Activated naive CD4-positive, alpha-beta T cell treated with anti-CD3 and anti-CD28 coated beads for 36 hours (primary cell): ENCODE measurements around the gene COMMD9. TPM values are rescaled to one million over a fixed set of nuclear protein-coding genes. Genes with fewer than 3 reads are reported as not detected.

ENCODE experiments used
- CTCF ChIA-PET: fragments of 350-600 bp; sonication (Branson Sonifier 250); formaldehyde crosslinking; loops from one replicate; lab custom pipeline; 2021; ENCODE audit warnings: antibody characterized with exemption; lab: Charles Lee
- DNase-seq: peaks from one replicate; pipeline ENCODE4 v3.0.0-alpha.2; 2020
- H3K27ac Mint-ChIP-seq: one replicate; pipeline ENCODE4 v1.8.0; 2021; ENCODE audit warnings: mild to moderate bottlenecking, mixed read lengths
- H3K27me3 Mint-ChIP-seq: one replicate; pipeline ENCODE4 v1.8.0; 2021; ENCODE audit warnings: low read depth, mixed read lengths
- H3K36me3 Mint-ChIP-seq: one replicate; pipeline ENCODE4 v1.8.0; 2021; ENCODE audit warnings: low read depth, mixed read lengths
- H3K4me1 Mint-ChIP-seq: one replicate; pipeline ENCODE4 v1.8.0; 2021; ENCODE audit warnings: low read depth, mixed read lengths
- H3K4me3 Mint-ChIP-seq: one replicate; pipeline ENCODE4 v1.8.0; 2021; ENCODE audit warnings: mild to moderate bottlenecking, moderate library complexity, mixed read lengths
- H3K9me3 Mint-ChIP-seq: one replicate; pipeline ENCODE4 v1.8.0; 2021; ENCODE audit warnings: mixed read lengths
- intact Hi-C: fragments of 100-400 bp; cut with micrococcal nuclease; formaldehyde crosslinking; loops from one replicate; pipeline ENCODE4 v1.15.1; 2023
- total RNA-seq, 2 experiments: library from RNA; stranded (reverse); gene quantifications; one replicate each; pipeline ENCODE4 v1.2.3, GENCODE V29; 2021

The COMMD9 gene
- total RNA-seq, 2 experiments from 2014 or later: 28.9 to 30.9 TPM

DNA sequence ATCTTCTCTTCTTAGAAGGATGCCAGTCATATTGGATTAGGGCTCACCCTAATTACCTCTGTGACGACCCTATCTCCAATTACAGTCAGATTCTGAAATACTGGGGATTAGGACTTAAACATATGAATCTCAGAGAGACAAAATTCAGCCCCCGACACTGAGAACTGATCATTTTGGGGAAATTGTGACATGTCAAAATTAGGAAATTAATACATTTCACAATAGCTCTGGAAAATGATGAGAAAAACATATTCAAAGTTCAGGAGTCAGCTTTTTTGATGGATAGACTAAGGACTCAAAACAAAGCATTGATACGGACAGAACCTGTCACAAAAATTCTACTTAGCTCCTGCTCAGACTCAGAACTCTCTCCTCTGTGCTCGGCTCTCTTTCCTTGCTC is 40.8 kb downstream of the COMMD9 start:
- no peak overlapping the region for H3K4me3 Mint-ChIP-seq
- H3K27me3 Mint-ChIP-seq: peaks cover 29% of the 10 kb centered on the region
- DNase-seq: no peak
- intact Hi-C loops: no loop called here
- no peaks in the 10 kb centered on the region for H3K36me3 Mint-ChIP-seq
- no peak overlapping the region for H3K27ac Mint-ChIP-seq
- CTCF ChIA-PET: interaction anchor here (0.5 to 3.4 kb wide), 4 partner anchors 17 to 485 kb away, joined by 3 to 20 read pairs (median 3); no protein-coding TSS in a partner anchor
- H3K4me1 Mint-ChIP-seq: no peaks in the 10 kb centered on the region
- H3K9me3 Mint-ChIP-seq: no peaks in the 10 kb centered on the region

DNA sequence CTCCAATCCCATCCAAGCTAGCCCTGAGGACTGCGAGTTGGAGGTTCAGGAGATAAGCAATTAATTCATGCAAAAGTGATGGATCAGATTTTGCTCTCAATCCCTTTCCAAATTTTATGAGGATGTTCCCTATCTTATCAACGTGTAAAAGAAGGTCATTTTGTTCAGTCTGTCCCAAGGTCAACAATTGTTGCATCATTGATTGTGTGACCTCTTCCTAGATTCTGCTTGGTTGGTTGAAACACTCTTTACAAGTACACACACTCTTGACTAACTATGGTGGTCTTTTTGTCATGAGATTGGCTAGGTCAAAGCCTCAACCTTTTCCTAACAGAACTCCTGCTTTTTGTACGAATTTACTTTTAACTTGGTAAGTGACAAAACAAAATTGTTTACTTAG is 41.7 kb downstream of the COMMD9 start:
- CTCF ChIA-PET: no interaction called here
- Mint-ChIP-seq H3K36me3 (no peaks in the 10 kb centered on the region), H3K9me3 (no peaks in the 10 kb centered on the region), H3K4me3 (no peak overlapping the region), H3K4me1 (no peaks in the 10 kb centered on the region), H3K27me3 (peaks cover 29% of the 10 kb centered on the region), H3K27ac (no peak overlapping the region)
- intact Hi-C loops: no loop called here
- DNase-seq: no peak

DNA sequence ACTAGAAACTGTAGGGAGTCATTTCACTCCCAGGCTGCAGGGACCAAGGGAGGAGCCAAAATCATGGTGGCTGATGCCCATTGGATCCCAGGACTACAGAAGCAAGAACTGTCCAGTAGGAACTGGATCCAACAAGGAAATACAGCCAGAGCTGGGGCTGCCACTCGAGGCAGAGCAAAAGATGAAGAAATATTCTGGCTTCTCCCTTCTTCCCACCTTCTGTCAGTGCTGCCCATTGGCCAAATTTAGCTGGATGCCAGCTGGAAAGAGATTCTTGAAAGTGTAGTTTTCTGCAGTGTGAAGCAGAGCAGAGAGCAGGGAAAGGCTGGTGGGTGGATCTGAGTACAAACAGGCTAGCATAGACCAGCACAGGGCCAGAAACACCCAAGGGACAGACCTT is 45.6 kb downstream of the COMMD9 start:
- no peaks in the 10 kb centered on the region for H3K36me3 Mint-ChIP-seq
- CTCF ChIA-PET: interaction anchor here (1.0 kb wide), 1 partner anchor 18 kb away, joined by 4 read pairs; no protein-coding TSS in a partner anchor
- no peak overlapping the region for H3K4me3 Mint-ChIP-seq
- peaks cover 23% of the 10 kb centered on the region for H3K27me3 Mint-ChIP-seq
- DNase-seq: no peak
- intact Hi-C loops: no loop called here
- H3K27ac Mint-ChIP-seq: no peak overlapping the region
- no peaks in the 10 kb centered on the region for H3K4me1 Mint-ChIP-seq
- H3K9me3 Mint-ChIP-seq: no peaks in the 10 kb centered on the region

DNA sequence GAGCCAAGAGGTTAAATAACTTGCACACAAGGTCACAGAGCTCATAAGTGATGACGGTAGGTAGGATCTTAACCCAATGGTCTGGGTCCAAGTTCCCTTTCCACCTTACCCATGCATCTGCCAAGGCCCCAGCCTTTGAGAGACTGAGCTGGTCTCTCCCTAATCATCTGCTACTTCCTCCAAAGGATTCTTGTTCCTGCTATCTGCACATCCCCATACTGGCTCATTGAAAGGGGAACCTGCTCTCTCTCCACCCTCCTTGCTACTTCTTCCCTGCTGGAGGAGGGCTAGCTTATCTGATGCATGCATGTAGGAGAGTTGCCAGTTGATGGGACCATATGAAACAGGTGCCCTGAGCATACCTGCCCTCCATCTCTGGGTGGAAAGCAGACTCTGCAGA is 47.7 kb downstream of the COMMD9 start:
- Mint-ChIP-seq H3K4me3 (no peak overlapping the region), H3K36me3 (no peaks in the 10 kb centered on the region), H3K27me3 (peaks cover 17% of the 10 kb centered on the region), H3K9me3 (no peaks in the 10 kb centered on the region), H3K27ac (no peak overlapping the region), H3K4me1 (no peaks in the 10 kb centered on the region)
- CTCF ChIA-PET: no interaction called here
- DNase-seq: no peak
- intact Hi-C loops: no loop called here

DNA sequence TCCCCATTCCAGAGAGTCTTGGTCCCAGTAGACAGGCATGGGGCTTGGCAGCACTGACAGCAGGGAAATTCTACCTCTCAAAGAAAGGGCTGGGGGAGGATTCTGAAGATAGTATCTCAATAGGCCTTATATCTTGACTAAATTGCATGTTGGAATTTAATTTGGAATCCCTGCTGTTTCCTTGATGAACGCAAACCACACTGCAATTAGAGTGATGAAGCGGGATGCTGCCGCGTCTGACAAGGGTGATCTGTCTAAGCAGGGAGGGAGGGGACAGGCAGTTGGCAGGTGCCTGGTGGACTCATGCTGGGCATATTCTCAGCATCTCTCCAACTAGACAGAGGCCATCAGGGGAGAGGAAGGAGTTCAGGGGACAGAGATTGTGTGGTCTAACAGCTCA is 48.4 kb downstream of the COMMD9 start:
- Mint-ChIP-seq H3K27me3 (peaks cover 17% of the 10 kb centered on the region), H3K9me3 (no peaks in the 10 kb centered on the region), H3K36me3 (no peaks in the 10 kb centered on the region), H3K4me3 (no peak overlapping the region), H3K4me1 (no peaks in the 10 kb centered on the region), H3K27ac (no peak overlapping the region)
- CTCF ChIA-PET: no interaction called here
- no peak for DNase-seq
- intact Hi-C loops: no loop called here

DNA sequence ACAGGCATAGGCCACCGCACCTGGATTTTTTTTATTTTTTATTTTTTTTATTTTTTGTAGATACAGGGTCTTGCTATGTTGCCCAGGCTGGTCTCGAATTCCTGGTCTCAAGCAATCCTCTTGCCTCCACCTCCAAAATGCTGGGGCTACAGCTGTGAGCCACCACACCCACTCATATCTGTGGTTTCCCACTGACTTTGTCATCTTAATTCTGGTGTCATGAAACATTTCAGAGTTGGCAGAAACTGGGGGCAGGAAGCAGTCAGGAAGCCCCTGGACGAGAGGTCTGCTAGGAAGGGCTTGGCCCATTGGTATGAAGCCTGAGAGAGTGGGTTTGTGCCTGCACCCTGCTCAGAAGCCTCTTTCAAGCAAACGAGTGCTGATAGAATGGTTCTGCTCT is 49.1 kb downstream of the COMMD9 start:
- intact Hi-C loops: no loop called here
- no peak for DNase-seq
- H3K27me3 Mint-ChIP-seq: peaks cover 16% of the 10 kb centered on the region
- no peaks in the 10 kb centered on the region for H3K4me1 Mint-ChIP-seq
- CTCF ChIA-PET: no interaction called here
- H3K27ac Mint-ChIP-seq: no peak overlapping the region
- no peaks in the 10 kb centered on the region for H3K36me3 Mint-ChIP-seq
- no peaks in the 10 kb centered on the region for H3K9me3 Mint-ChIP-seq
- no peak overlapping the region for H3K4me3 Mint-ChIP-seq

DNA sequence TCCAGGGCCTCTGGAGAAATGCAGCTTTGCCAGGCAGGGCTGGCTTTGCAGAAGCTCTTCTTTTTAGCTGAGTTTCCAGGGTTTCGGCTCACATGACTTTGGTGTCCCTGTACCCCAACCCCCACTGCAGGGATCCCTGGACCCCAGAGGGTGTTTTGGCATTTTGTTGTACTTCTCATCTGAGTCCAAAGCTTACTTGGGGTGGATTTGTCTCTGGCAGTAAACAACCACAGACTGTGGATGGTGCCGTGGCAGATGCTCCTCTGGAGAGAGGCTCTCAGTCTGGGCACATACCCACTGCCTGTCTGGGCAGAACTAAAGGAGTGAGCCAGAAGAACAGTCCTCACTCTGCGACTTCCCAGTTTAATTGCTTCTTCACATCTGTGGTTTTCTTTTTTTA is 49.6 kb downstream of the COMMD9 start:
- Mint-ChIP-seq H3K36me3 (no peaks in the 10 kb centered on the region), H3K4me1 (no peaks in the 10 kb centered on the region), H3K4me3 (no peak overlapping the region), H3K27ac (no peak overlapping the region), H3K27me3 (peaks cover 13% of the 10 kb centered on the region), H3K9me3 (no peaks in the 10 kb centered on the region)
- CTCF ChIA-PET: no interaction called here
- DNase-seq: no peak
- intact Hi-C loops: no loop called here

DNA sequence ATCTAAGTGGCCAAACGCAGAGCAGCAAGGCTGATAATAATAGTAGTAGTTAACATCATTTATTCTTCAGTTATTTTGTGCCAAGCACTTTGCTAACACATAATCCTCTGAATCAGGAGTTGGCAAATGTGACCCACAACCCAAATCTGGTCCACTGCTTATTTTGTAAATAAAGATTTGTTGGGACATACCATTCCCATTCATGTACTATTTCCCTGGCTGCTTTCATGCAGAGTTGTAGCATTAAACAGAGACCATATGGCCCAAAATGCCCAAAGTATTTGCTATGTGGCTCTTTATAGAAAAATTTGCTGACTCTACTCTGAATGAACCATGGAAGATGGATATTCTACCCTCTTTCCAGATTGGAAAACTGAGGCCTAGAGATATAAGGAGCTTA is 50.3 kb downstream of the COMMD9 start:
- Mint-ChIP-seq H3K27ac (no peak overlapping the region), H3K4me1 (no peaks in the 10 kb centered on the region), H3K4me3 (no peak overlapping the region), H3K9me3 (no peaks in the 10 kb centered on the region), H3K27me3 (peaks cover 13% of the 10 kb centered on the region), H3K36me3 (no peaks in the 10 kb centered on the region)
- CTCF ChIA-PET: interaction anchor here (0.6 kb wide), 1 partner anchor 136 kb away, joined by 3 read pairs; no protein-coding TSS in a partner anchor
- intact Hi-C loops: no loop called here
- no peak for DNase-seq

DNA sequence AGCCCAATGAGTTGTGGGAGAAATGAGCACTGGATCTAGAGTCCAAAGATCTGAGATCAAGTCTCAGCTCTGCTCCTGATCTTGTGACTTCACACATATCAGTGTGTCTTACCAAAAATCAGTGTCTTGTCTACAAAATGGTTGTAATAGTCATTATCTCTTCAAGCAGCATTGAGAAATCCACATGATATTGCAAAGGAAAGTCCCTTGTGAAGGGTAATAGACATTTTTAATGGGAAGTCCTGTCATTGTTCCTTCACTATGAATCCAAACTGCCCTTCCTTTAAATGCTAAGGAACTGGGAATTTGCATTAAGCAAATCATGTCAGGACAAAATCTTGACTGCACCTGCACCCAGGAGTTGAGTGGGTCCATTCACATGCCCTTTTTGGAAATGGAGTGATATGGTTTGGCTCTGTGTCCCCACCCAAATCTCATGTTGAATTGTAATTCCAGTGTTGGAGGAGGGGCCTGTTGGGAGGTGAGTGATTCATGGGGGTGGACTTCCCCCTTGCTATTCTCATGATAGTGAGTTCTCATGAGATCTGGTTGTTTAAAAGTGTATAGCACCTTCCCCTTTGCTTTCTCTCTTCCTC is 51.1 kb downstream of the COMMD9 start:
- CTCF ChIA-PET: interaction anchor here (0.6 kb wide), 1 partner anchor 241 kb away, joined by 3 read pairs; no protein-coding TSS in a partner anchor
- Mint-ChIP-seq H3K4me3 (no peak overlapping the region), H3K4me1 (no peaks in the 10 kb centered on the region), H3K9me3 (no peaks in the 10 kb centered on the region), H3K27me3 (peaks cover 13% of the 10 kb centered on the region), H3K36me3 (no peaks in the 10 kb centered on the region), H3K27ac (no peak overlapping the region)
- no peak for DNase-seq
- intact Hi-C loops: no loop called here

DNA sequence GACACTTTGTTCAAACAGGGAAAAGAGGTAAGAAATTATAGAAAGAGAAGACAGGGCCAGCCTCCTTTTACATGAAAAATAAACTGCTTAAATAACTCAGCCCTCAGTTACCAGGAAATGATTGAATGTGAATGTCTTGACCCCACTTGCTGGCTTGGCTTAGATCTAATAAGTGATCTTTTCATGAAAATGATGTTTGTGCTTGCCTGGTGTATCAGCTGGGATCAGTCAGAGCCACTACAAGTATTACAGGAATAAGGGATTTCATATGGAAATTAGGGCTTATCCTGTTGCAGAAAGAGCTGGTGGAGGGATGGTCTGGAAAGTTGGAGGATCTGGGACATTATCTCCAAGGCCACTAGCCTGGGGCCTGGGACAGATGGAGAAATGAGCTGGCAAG is 51.8 kb downstream of the COMMD9 start:
- Mint-ChIP-seq H3K4me3 (no peak overlapping the region), H3K9me3 (no peaks in the 10 kb centered on the region), H3K36me3 (no peaks in the 10 kb centered on the region), H3K27me3 (peaks cover 16% of the 10 kb centered on the region), H3K4me1 (no peaks in the 10 kb centered on the region), H3K27ac (no peak overlapping the region)
- DNase-seq: no peak
- intact Hi-C loops: no loop called here
- CTCF ChIA-PET: interaction anchor here (0.6 kb wide), 1 partner anchor 241 kb away, joined by 3 read pairs; no protein-coding TSS in a partner anchor

DNA sequence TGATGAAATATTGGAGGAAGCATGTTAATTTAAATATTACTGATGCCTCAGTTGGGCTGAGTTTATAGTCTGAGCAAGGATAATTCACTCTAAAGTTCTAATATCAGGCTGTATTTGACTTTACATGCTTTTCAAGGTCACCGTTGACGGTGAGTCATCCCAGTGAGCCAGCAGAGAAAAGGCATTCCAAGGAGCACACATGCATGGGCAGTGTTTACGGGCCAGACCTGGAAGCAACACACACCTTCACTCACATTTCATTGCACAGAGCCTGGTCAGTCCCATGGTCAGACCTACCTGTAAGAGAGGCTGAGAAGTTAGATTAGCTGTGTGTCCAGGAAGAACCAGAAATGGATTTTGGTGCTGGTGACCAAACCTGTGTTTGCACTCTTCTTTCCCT is 53.5 kb downstream of the COMMD9 start:
- H3K27me3 Mint-ChIP-seq: peaks cover 17% of the 10 kb centered on the region
- no peaks in the 10 kb centered on the region for H3K4me1 Mint-ChIP-seq
- no peaks in the 10 kb centered on the region for H3K36me3 Mint-ChIP-seq
- H3K27ac Mint-ChIP-seq: no peak overlapping the region
- DNase-seq: no peak
- intact Hi-C loops: no loop called here
- no peaks in the 10 kb centered on the region for H3K9me3 Mint-ChIP-seq
- H3K4me3 Mint-ChIP-seq: no peak overlapping the region
- CTCF ChIA-PET: interaction anchor here (0.6 to 1.5 kb wide), 2 partner anchors 31 to 748 kb away, joined by 3 to 5 read pairs; no protein-coding TSS in a partner anchor

DNA sequence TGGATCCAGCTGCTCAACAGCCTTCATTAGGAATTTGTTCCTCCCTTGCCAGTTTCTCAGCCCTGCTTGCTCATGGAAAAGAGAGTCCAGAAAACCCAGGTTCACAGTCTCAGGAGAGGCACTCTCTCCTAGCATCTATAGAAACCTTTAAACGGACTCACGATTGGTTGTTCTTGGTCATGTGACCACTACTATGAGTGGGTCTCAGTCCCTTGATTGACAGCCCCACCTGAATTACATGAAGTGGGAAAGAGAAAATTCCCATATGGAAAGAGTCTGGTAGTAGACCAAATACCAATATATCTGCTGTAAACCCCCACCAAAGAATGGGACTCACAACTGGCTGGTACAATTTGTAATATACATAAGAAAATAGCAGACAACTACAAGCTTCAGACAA is 54.4 kb downstream of the COMMD9 start:
- Mint-ChIP-seq H3K9me3 (no peaks in the 10 kb centered on the region), H3K4me1 (no peaks in the 10 kb centered on the region), H3K27me3 (peaks cover 15% of the 10 kb centered on the region), H3K36me3 (no peaks in the 10 kb centered on the region), H3K4me3 (no peak overlapping the region), H3K27ac (no peak overlapping the region)
- CTCF ChIA-PET: interaction anchor here (1.5 kb wide), 1 partner anchor 32 kb away, joined by 5 read pairs; no protein-coding TSS in a partner anchor
- DNase-seq: no peak
- intact Hi-C loops: no loop called here

DNA sequence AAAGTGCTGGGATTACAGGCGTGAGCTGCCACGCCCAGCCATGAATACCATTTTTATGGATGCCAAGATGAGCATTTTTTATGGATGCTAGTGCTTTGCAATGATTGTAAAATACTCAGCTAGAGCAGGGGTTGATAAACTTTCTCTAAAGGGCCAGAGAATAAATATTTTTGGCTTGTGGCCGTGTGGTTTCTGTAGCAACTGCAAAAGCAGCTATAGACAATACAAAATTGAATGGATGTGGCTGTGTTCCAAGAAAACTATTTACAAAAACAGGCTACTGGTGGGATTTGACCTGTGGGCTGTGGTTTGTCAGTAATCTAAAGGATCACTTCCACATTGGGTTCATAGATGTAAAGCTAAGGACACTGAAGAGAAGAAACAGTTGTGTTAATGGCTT is 56.0 kb downstream of the COMMD9 start:
- Mint-ChIP-seq H3K4me3 (no peak overlapping the region), H3K9me3 (no peaks in the 10 kb centered on the region), H3K27me3 (peaks cover 15% of the 10 kb centered on the region), H3K36me3 (no peaks in the 10 kb centered on the region), H3K27ac (no peak overlapping the region), H3K4me1 (no peaks in the 10 kb centered on the region)
- CTCF ChIA-PET: interaction anchor here (0.7 kb wide), 2 partner anchors 33 to 765 kb away, joined by 3 read pairs; no protein-coding TSS in a partner anchor
- no peak for DNase-seq
- intact Hi-C loops: no loop called here
